Calu3 (cell line): ENCODE measurements around the gene IMP4. TPM values are rescaled to one million over a fixed set of nuclear protein-coding genes. Genes with fewer than 3 reads are reported as not detected.

Experiments
- BruUV-seq: library from RNA; stranded (reverse); fragments of 400-500 nt; replicated peaks from 2 replicates; lab custom pipeline; 2021; lab: Mats Ljungman, UMichigan
- CTCF ChIA-PET: fragments of 300-600 bp; sonication (Branson Sonifier 250); formaldehyde crosslinking; loops from one replicate; lab custom pipeline; 2022; ENCODE audit warnings: antibody characterized with exemption; lab: Charles Lee
- DNase-seq: peaks from one replicate; pipeline ENCODE4 v3.0.0; 2022
- H3K27ac Mint-ChIP-seq: one replicate; pipeline ENCODE4 v1.8.0; 2022; ENCODE audit warnings: mixed read lengths; ENCODE audit not compliant: unreplicated experiment
- H3K27me3 Mint-ChIP-seq: one replicate; pipeline ENCODE4 v1.8.0; 2022; ENCODE audit warnings: mixed read lengths; ENCODE audit not compliant: unreplicated experiment
- H3K36me3 Mint-ChIP-seq: one replicate; pipeline ENCODE4 v1.8.0; 2022; ENCODE audit warnings: mild to moderate bottlenecking, moderate library complexity, mixed read lengths; ENCODE audit not compliant: insufficient read depth, unreplicated experiment
- H3K4me1 Mint-ChIP-seq: one replicate; pipeline ENCODE4 v1.8.0; 2022; ENCODE audit warnings: mild to moderate bottlenecking, low read depth, mixed read lengths; ENCODE audit not compliant: unreplicated experiment
- H3K4me3 Mint-ChIP-seq: one replicate; pipeline ENCODE4 v1.8.0; 2022; ENCODE audit warnings: mild to moderate bottlenecking, low read depth, moderate library complexity, mixed read lengths; ENCODE audit not compliant: unreplicated experiment
- H3K9me3 Mint-ChIP-seq: one replicate; pipeline ENCODE4 v1.8.0; 2022; ENCODE audit warnings: low read depth, mixed read lengths; ENCODE audit not compliant: unreplicated experiment
- intact Hi-C: fragments of 100-400 bp; cut with micrococcal nuclease; formaldehyde crosslinking; loops from one replicate; pipeline ENCODE4 v1.10.0; 2022; ENCODE audit not compliant: unreplicated experiment
- total RNA-seq: library from RNA; stranded (reverse); gene quantifications from 2 replicates; pipeline ENCODE4 v1.2.3, GENCODE V29; 2022
- TF ChIP-seq, protein P1 (sequence below): fragments of 200-600 bp; IDR thresholded peaks from one replicate; pipeline ENCODE4 v1.8.0; 2022; ENCODE audit warnings: antibody characterized with exemption; ENCODE audit not compliant: unreplicated experiment

The IMP4 gene
- total RNA-seq, 1 experiment from 2014 or later: 89.4 TPM

DNA sequence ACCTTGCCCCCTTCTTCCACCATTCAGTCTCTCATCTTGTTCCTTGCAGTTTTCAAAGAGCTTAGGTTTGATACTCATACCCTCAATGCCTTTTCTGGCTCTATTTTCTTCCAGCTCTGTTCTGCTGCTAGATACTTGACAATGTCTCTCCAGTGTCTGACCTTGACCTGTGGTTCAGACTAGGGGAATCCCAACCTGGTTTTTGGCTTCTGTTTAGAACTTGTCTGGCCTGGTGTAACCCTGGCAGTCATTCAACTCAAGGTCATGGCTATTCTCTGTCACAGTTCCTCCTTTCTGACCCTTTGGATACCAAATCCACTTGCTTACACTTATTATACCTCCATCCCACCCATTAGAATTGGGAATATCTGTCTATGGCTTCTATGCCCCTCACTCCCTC, 31.8 kb upstream of the IMP4 start:
- Mint-ChIP-seq H3K9me3 (no peaks in the 10 kb centered on the region), H3K27ac (no peak overlapping the region), H3K27me3 (no peaks in the 10 kb centered on the region), H3K36me3 (no peaks in the 10 kb centered on the region), H3K4me3 (no peak overlapping the region), H3K4me1 (no peaks in the 10 kb centered on the region)
- TF ChIP-seq, protein P1, sequence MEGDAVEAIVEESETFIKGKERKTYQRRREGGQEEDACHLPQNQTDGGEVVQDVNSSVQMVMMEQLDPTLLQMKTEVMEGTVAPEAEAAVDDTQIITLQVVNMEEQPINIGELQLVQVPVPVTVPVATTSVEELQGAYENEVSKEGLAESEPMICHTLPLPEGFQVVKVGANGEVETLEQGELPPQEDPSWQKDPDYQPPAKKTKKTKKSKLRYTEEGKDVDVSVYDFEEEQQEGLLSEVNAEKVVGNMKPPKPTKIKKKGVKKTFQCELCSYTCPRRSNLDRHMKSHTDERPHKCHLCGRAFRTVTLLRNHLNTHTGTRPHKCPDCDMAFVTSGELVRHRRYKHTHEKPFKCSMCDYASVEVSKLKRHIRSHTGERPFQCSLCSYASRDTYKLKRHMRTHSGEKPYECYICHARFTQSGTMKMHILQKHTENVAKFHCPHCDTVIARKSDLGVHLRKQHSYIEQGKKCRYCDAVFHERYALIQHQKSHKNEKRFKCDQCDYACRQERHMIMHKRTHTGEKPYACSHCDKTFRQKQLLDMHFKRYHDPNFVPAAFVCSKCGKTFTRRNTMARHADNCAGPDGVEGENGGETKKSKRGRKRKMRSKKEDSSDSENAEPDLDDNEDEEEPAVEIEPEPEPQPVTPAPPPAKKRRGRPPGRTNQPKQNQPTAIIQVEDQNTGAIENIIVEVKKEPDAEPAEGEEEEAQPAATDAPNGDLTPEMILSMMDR: no peak
- CTCF ChIA-PET: no interaction called here
- intact Hi-C loops: no loop called here
- no peak for DNase-seq
- no TSS peak for BruUV-seq

DNA sequence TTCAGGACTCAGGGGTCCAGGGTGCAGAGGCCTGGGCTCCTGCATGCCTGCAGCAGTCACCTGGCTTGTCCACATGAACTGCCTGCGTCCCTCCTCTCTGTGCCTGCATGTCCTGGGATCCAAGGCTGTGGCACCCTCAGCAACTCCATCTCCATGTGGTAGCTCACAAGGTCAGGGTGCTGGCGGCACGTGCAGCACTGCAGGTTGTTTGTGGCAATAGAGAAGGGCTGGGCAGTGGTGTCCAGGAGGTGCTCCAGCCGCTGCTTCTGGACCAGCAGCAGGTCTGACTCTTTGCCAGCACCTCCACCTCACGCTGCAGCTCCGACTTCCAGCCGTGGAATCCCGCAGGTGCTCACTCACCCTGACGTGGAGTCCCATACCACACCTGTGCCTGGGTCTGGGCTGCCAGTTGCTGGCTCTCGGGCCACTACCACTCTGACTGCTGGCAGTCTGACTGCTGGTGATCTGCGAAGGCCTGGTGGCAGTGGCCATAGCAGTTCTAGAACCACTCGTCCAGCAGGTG, 28.8 kb upstream of the IMP4 start:
- H3K9me3 Mint-ChIP-seq: no peaks in the 10 kb centered on the region
- DNase-seq: no peak
- H3K4me3 Mint-ChIP-seq: no peak overlapping the region
- H3K4me1 Mint-ChIP-seq: no peaks in the 10 kb centered on the region
- intact Hi-C loops: no loop called here
- TF ChIP-seq, protein P1: no peak
- no peaks in the 10 kb centered on the region for H3K36me3 Mint-ChIP-seq
- CTCF ChIA-PET: no interaction called here
- no TSS peak for BruUV-seq
- H3K27me3 Mint-ChIP-seq: no peaks in the 10 kb centered on the region
- no peak overlapping the region for H3K27ac Mint-ChIP-seq

DNA sequence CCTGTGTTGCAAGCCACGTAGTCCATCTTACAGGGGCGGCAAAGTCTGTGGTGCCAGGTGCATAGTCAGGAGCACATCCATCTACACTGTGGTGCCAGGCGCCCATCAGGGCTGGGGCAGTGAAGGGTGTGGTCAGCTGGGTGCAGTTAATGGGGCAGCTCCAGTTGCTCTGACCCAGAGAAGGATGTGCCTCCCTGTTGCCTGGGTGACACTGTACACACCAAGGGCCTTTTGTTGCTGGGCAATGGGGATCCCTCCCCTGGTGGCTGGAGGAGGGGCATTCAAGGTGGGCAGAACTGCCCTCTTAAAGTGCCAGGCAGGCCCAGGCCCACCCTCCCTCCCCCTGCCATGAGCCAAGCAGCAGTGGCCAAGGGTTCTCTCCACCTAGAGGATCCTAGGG, 28.3 kb upstream of the IMP4 start:
- CTCF ChIA-PET: no interaction called here
- Mint-ChIP-seq H3K9me3 (no peaks in the 10 kb centered on the region), H3K4me1 (no peaks in the 10 kb centered on the region), H3K4me3 (no peak overlapping the region), H3K36me3 (no peaks in the 10 kb centered on the region), H3K27ac (no peak overlapping the region), H3K27me3 (no peaks in the 10 kb centered on the region)
- intact Hi-C loops: no loop called here
- no peak for DNase-seq
- no TSS peak for BruUV-seq
- TF ChIP-seq, protein P1: no peak

DNA sequence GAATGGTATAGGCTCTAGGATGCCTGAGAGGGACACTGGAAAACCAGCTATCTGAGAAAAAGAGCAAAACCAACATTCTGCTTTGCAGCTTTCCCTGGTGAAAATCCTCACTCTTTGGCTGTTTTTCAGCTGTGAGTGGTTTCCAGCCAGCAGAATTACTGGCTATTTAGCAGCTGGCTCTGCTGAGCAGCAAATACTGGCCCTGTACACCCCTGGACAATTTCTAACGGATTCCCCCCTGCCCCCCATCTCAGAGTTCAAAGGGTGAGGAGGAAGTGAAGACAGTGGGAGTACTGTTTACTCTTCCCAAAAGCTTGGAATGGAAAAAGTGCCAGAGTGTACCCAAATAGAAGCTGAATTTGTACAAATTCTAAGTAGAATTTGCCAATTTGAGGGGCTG, 26.1 kb upstream of the IMP4 start:
- no peak for DNase-seq
- H3K9me3 Mint-ChIP-seq: no peaks in the 10 kb centered on the region
- no peaks in the 10 kb centered on the region for H3K27me3 Mint-ChIP-seq
- no TSS peak for BruUV-seq
- no peaks in the 10 kb centered on the region for H3K4me1 Mint-ChIP-seq
- H3K36me3 Mint-ChIP-seq: no peaks in the 10 kb centered on the region
- intact Hi-C loops: no loop called here
- no peak overlapping the region for H3K4me3 Mint-ChIP-seq
- H3K27ac Mint-ChIP-seq: no peak overlapping the region
- TF ChIP-seq, protein P1: no peak
- CTCF ChIA-PET: interaction anchor here (0.5 to 0.6 kb wide), 2 partner anchors 15 to 818 kb away, joined by 3 read pairs; no protein-coding TSS in a partner anchor
